ENCODE results near the gene MAST4.

MAST4 gene

GRCh38 chr5:66830636-66831035 lies 234.4 kb downstream of the MAST4 start:
- ChIA-PET CTCF (interaction anchor here (0.8 to 4.6 kb wide), 6 partner anchors 9 to 524 kb away, joined by 3 to 23 read pairs (median 4); no protein-coding TSS in a partner anchor), POLR2A (no interaction called here)
- no peak for TF ChIP-seq CTCF (IDR thresholded peaks at IDR 0.05; ENCODE audit: control extremely low read depth, extremely low read depth, low read depth, missing control alignments)
- no peak for DNase-seq (ENCODE audit: extremely low spot score)

GRCh38 chr5:66839636-66840185 lies 243.5 kb downstream of the MAST4 start:
- no peak for TF ChIP-seq CTCF (IDR thresholded peaks at IDR 0.05; ENCODE audit: control extremely low read depth, extremely low read depth, low read depth, missing control alignments)
- ChIA-PET POLR2A (no interaction called here), CTCF (interaction anchor here (1.5 to 1.9 kb wide), 4 partner anchors 9 to 53 kb away, joined by 3 to 9 read pairs (median 6); no protein-coding TSS in a partner anchor)
- DNase-seq (ENCODE audit: extremely low spot score) = no peak

- no peak for TF ChIP-seq CTCF (IDR thresholded peaks at IDR 0.05; ENCODE audit: control extremely low read depth, extremely low read depth, low read depth, missing control alignments)
- ChIA-PET CTCF (interaction anchor here (1.5 to 1.9 kb wide), 4 partner anchors 10 to 52 kb away, joined by 3 to 9 read pairs (median 6); no protein-coding TSS in a partner anchor), POLR2A (no interaction called here)
- DNase-seq (ENCODE audit: extremely low spot score) = peak; percentile 56
Measured at GRCh38 chr5:66840511-66841013, 244.4 kb downstream of the MAST4 start.

- POLR2A ChIA-PET = no interaction called here
- TF ChIP-seq CTCF (IDR thresholded peaks at IDR 0.05; ENCODE audit: control extremely low read depth, extremely low read depth, low read depth, missing control alignments) = no peak
- CTCF ChIA-PET = no interaction called here
- DNase-seq (ENCODE audit: extremely low spot score) = no peak
Measured at GRCh38 chr5:66841264-66841663, 245.1 kb downstream of the MAST4 start.

GRCh38 chr5:66842540-66842939 lies 246.3 kb downstream of the MAST4 start:
- no peak for TF ChIP-seq CTCF (IDR thresholded peaks at IDR 0.05; ENCODE audit: control extremely low read depth, extremely low read depth, low read depth, missing control alignments)
- no peak for DNase-seq (ENCODE audit: extremely low spot score)
- ChIA-PET CTCF (interaction anchor here (0.7 to 1.3 kb wide), 2 partner anchors 15 to 21 kb away, joined by 3 to 4 read pairs; no protein-coding TSS in a partner anchor), POLR2A (no interaction called here)

GRCh38 chr5:66843065-66843464 lies 246.9 kb downstream of the MAST4 start:
- CTCF ChIA-PET = interaction anchor here (1.2 to 1.3 kb wide), 2 partner anchors 12 to 15 kb away, joined by 4 to 5 read pairs; no protein-coding TSS in a partner anchor
- TF ChIP-seq CTCF (IDR thresholded peaks at IDR 0.05; ENCODE audit: control extremely low read depth, extremely low read depth, low read depth, missing control alignments) = no peak
- no peak for DNase-seq (ENCODE audit: extremely low spot score)
- POLR2A ChIA-PET = no interaction called here
